Smooth muscle cell (in vitro differentiated cells): Measurements from ENCODE around the gene ZNF804B. TPM values are rescaled to one million over a fixed set of nuclear protein-coding genes. Genes with fewer than 3 reads are reported as not detected.

ENCODE experiments used
- DNase-seq: peaks from one replicate; lab custom pipeline; 2025; ENCODE audit not compliant: unreplicated experiment; lab: John Stamatoyannopoulos, UW
- H2AFZ ChIP-seq: fragments of 200-600 bp; sonication (generic); 2 replicates; pipeline ENCODE4 v1.6.0; 2016; ENCODE audit warnings: antibody characterized with exemption, low read depth, mild to moderate bottlenecking
- H3F3A ChIP-seq: fragments of 200-600 bp; sonication (generic); 2 replicates; pipeline ENCODE4 v1.6.0; 2017; ENCODE audit warnings: antibody characterized with exemption, low read depth
- H3K27ac ChIP-seq: fragments of 200-600 bp; sonication (generic); 2 replicates; pipeline ENCODE4 v1.5.1; 2016; ENCODE audit warnings: low read depth, mild to moderate bottlenecking
- H3K27me3 ChIP-seq: fragments of 200-600 bp; sonication (generic); 2 replicates; pipeline ENCODE4 v1.6.1; 2016; ENCODE audit warnings: low read depth, mild to moderate bottlenecking
- H3K36me3 ChIP-seq: fragments of 200-600 bp; sonication (generic); 2 replicates; pipeline ENCODE4 v1.5.1; 2016; ENCODE audit warnings: low read depth
- H3K4me1 ChIP-seq: fragments of 200-600 bp; sonication (generic); 2 replicates; pipeline ENCODE4 v1.5.1; 2016; ENCODE audit warnings: low read depth
- H3K4me2 ChIP-seq: fragments of 200-600 bp; sonication (generic); 2 replicates; pipeline ENCODE4 v1.6.0; 2016; ENCODE audit warnings: mild to moderate bottlenecking
- H3K4me3 ChIP-seq: fragments of 200-600 bp; sonication (generic); 2 replicates; pipeline ENCODE4 v1.5.1; 2016; ENCODE audit warnings: mild to moderate bottlenecking
- H3K79me2 ChIP-seq: fragments of 200-600 bp; sonication (generic); 2 replicates; pipeline ENCODE4 v1.6.0; 2016; ENCODE audit warnings: low read depth, mild to moderate bottlenecking
- H3K9ac ChIP-seq: fragments of 200-600 bp; sonication (generic); 2 replicates; pipeline ENCODE4 v1.6.0; 2016; ENCODE audit warnings: low read depth
- H3K9me3 ChIP-seq: fragments of 200-600 bp; sonication (generic); replicated peaks from 2 replicates; pipeline ENCODE4 v1.5.1; 2016; ENCODE audit warnings: low read depth
- H4K20me1 ChIP-seq: fragments of 200-600 bp; sonication (generic); 2 replicates; pipeline ENCODE4 v1.6.0; 2016; ENCODE audit warnings: low read depth
- WGBS: methylation state at CpG from one replicate; pipeline ENCODE4 v1.1.7; 2016; ENCODE audit warnings: low lambda C conversion rate; 5-methylcytosine and 5-hydroxymethylcytosine counted together
- polyA plus RNA-seq: library from polyadenylated mRNA; unstranded; fragments of >200 nt; fragmentation: Nextera tagmentation; extraction: Ambion mirVana; gene quantifications from 2 replicates; pipeline ENCODE4 v1.2.1, GENCODE V29; 2016
- total RNA-seq: library from RNA; depleted of rRNA; stranded (reverse); fragments of >200 nt; gene quantifications from 2 replicates; pipeline ENCODE4 v1.2.3, GENCODE V29; 2014
- TF ChIP-seq, protein P1 (sequence below): fragments of 200-600 bp; sonication (generic); IDR thresholded peaks from 2 replicates; pipeline ENCODE4 v1.5.1; 2017; ENCODE audit warnings: borderline replicate concordance, mild to moderate bottlenecking, antibody characterized with exemption; ENCODE audit not compliant: insufficient read depth, poor library complexity, severe bottlenecking

Gene ZNF804B
- total and polyA plus RNA-seq, 2 experiments from 2014 or later, result not detected

DNA sequence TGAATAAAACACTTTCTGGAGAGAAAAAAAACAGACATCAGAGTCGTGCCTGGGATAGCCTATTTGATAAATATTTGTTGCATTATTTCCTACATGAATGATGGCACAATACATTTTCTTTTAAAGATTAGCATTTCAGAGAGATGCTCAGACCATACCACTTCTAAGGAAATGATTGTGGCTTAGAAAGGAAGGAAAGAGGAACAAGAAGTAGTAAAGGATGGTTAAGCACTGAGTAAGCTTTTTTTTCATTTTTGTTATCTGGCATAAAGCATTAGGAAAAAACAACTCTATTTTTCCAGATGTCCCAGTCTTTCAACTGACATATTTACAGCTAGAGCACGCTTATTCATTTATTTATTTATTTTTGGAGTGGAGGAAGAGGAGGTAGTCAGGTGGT lies 294.9 kb downstream of the ZNF804B start:
- Histone ChIP-seq H3K9ac (no peak overlapping the region), H3K36me3 (no peaks in the 10 kb centered on the region), H3K27ac (no peak overlapping the region), H4K20me1 (no peaks in the 10 kb centered on the region), H3F3A (no peaks in the 10 kb centered on the region), H3K27me3 (no peaks in the 10 kb centered on the region), H3K4me2 (no peak overlapping the region), H3K79me2 (no peaks in the 10 kb centered on the region), H2AFZ (no peak overlapping the region), H3K9me3 (no peaks in the 10 kb centered on the region), H3K4me1 (no peaks in the 10 kb centered on the region), H3K4me3 (no peak overlapping the region)
- DNase-seq, result no peak
- TF ChIP-seq, protein P1, sequence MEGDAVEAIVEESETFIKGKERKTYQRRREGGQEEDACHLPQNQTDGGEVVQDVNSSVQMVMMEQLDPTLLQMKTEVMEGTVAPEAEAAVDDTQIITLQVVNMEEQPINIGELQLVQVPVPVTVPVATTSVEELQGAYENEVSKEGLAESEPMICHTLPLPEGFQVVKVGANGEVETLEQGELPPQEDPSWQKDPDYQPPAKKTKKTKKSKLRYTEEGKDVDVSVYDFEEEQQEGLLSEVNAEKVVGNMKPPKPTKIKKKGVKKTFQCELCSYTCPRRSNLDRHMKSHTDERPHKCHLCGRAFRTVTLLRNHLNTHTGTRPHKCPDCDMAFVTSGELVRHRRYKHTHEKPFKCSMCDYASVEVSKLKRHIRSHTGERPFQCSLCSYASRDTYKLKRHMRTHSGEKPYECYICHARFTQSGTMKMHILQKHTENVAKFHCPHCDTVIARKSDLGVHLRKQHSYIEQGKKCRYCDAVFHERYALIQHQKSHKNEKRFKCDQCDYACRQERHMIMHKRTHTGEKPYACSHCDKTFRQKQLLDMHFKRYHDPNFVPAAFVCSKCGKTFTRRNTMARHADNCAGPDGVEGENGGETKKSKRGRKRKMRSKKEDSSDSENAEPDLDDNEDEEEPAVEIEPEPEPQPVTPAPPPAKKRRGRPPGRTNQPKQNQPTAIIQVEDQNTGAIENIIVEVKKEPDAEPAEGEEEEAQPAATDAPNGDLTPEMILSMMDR, result no peak
- WGBS, result 67% methylated on average over 2 of the region's 2 CpGs

DNA sequence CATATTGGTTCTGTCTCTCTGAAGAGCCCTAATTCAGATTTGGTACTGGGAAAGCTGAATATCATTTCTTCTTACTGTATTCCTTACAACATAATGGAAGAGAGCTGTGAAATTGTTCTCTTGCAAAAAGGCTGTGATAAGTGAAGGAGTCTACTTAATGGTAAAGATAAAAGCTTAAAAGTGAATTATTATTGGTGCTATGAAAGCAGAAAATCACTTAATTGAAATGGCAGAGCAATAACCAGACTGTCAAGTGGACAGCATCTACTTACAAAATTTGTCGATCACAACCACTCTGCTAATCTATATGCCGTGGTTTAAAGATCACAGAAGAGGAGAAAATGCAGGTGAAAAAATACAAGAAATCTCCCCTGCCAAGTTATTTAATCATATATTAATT lies 300.7 kb downstream of the ZNF804B start:
- 80% methylated on average over 2 of the region's 2 CpGs for WGBS
- H4K20me1 ChIP-seq, result no peaks in the 10 kb centered on the region

DNA sequence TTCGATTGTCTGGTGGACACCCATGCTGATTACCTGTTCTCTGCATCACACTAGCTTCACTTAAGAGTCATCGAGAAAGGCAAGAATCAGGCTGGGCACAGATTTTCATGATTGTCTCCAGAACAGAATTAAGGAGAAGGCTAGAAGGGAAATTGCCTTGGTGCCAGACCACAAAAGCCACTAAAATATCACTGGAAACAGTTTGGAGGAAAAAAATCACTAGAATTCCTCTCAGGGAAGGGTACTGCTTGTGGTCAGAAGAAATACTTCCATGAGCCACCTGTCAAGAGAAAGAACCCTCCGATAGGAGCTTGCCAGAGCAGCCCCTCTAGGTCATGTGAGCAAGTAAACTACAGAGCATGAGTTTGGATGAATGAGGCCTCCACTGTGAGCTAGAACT lies 305.3 kb downstream of the ZNF804B start:
- Histone ChIP-seq H3K27ac (no peak overlapping the region), H3K4me2 (no peak overlapping the region), H3K36me3 (no peaks in the 10 kb centered on the region), H3K9ac (no peak overlapping the region), H4K20me1 (no peaks in the 10 kb centered on the region), H2AFZ (no peak overlapping the region), H3K79me2 (no peaks in the 10 kb centered on the region), H3K4me1 (no peaks in the 10 kb centered on the region), H3K9me3 (no peaks in the 10 kb centered on the region), H3K27me3 (no peaks in the 10 kb centered on the region), H3K4me3 (no peak overlapping the region), H3F3A (no peaks in the 10 kb centered on the region)
- TF ChIP-seq, protein P1, result no peak
- 82% methylated on average over 3 of the region's 3 CpGs for WGBS
- no peak for DNase-seq

More for the DNA sequence above, 300.7 kb downstream of the ZNF804B start:
- Histone ChIP-seq H3K4me2 (no peak overlapping the region), H3K4me1 (no peaks in the 10 kb centered on the region), H3F3A (no peaks in the 10 kb centered on the region), H3K79me2 (no peaks in the 10 kb centered on the region), H3K9me3 (no peaks in the 10 kb centered on the region), H2AFZ (no peak overlapping the region), H3K27me3 (no peaks in the 10 kb centered on the region), H3K36me3 (no peaks in the 10 kb centered on the region), H3K4me3 (no peak overlapping the region), H3K27ac (no peak overlapping the region), H3K9ac (no peak overlapping the region)
- TF ChIP-seq, protein P1, result no peak
- no peak for DNase-seq

DNA sequence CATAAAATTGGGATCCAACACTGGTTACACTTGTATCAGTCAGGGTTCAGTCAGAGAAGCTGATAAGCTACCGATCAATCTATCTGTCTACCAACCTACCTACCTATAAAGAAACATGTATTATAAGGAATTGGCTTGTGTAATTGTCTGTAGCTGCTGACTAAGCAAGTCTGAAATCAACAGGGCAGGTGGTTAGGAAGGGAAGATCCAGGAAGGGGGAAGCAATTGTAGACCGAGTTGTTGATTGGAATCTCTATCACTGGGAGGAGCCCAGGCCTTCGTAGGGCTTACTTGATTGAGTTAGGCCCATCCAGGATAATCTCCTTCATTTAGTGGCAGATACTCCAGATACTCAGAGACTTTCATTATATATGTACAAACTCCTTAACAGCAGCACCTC lies 307.5 kb downstream of the ZNF804B start:
- no peaks in the 10 kb centered on the region for H4K20me1 ChIP-seq
- DNase-seq, result no peak
- H2AFZ ChIP-seq, result no peak overlapping the region
- H3K79me2 ChIP-seq, result no peaks in the 10 kb centered on the region
- H3K27ac ChIP-seq, result no peak overlapping the region
- TF ChIP-seq, protein P1, result no peak
- H3K4me3 ChIP-seq, result no peak overlapping the region
- no peaks in the 10 kb centered on the region for H3K9me3 ChIP-seq
- no peaks in the 10 kb centered on the region for H3K4me1 ChIP-seq
- no peaks in the 10 kb centered on the region for H3K36me3 ChIP-seq
- WGBS, result 74% methylated on average over 3 of the region's 3 CpGs
- no peak overlapping the region for H3K4me2 ChIP-seq
- H3K9ac ChIP-seq, result no peak overlapping the region
- no peaks in the 10 kb centered on the region for H3F3A ChIP-seq
- H3K27me3 ChIP-seq, result no peaks in the 10 kb centered on the region
